K562 (cell line): Measurements from ENCODE around the gene CSNK2A1. TPM values are rescaled to one million over a fixed set of nuclear protein-coding genes. Genes with fewer than 3 reads are reported as not detected.

Experiments
- EHMT2 ChIP-seq: fragments of 450-650 bp; IDR thresholded peaks from 2 replicates; pipeline ENCODE4 v1.6.1; 2018; ENCODE audit warnings: antibody characterized with exemption
- MED1 ChIP-seq: sonication (generic); formaldehyde crosslinking; IDR thresholded peaks from 2 replicates; pipeline ENCODE4 v1.8.1; 2023; ENCODE audit warnings: missing genetic modification reagents, borderline replicate concordance
- RCOR1 ChIP-seq, 2 experiments: IDR thresholded peaks; 2 replicates each; pipeline ENCODE4 v1.6.1; 2012; ENCODE audit warnings: low read depth in 2 of 2, low read length in 2 of 2, borderline replicate concordance in 1 of 2, improper control_type of control experiment in 1 of 2
- SIX5 ChIP-seq, 2 experiments: IDR thresholded peaks; 2 replicates each; pipeline ENCODE4 v1.6.1; 2011; ENCODE audit warnings: low read length in 2 of 2, borderline replicate concordance in 1 of 2, low read depth in 1 of 2, mild to moderate bottlenecking in 1 of 2, moderate library complexity in 1 of 2; ENCODE audit not compliant: insufficient read depth in 1 of 2
- SMARCB1 ChIP-seq: IDR thresholded peaks from 2 replicates; pipeline ENCODE4 v1.6.1; 2011; ENCODE audit warnings: improper control_type of control experiment, low read depth; ENCODE audit not compliant: insufficient read length
- SREBF1 ChIP-seq: fragments of 150-350 bp; IDR thresholded peaks from 2 replicates; pipeline ENCODE4 v1.6.1; 2014; ENCODE audit warnings: antibody characterized with exemption, low read depth, low read length, borderline replicate concordance
- TBP ChIP-seq: optimal IDR thresholded peaks from 2 replicates; pipeline ENCODE3; 2011; ENCODE audit warnings: low read depth, low read length, improper control_type of control experiment
- ZBTB7A ChIP-seq: IDR thresholded peaks from 2 replicates; pipeline ENCODE4 v1.6.1; 2011; ENCODE audit warnings: low read depth, mild to moderate bottlenecking, low read length, moderate library complexity, borderline replicate concordance; ENCODE audit not compliant: control insufficient read depth
- ZC3H4 ChIP-seq: sonication (generic); formaldehyde crosslinking; IDR thresholded peaks from 2 replicates; pipeline ENCODE4 v1.9.0; 2021; ENCODE audit warnings: missing genetic modification reagents, borderline replicate concordance
- ZNF121 ChIP-seq: sonication (generic); formaldehyde crosslinking; conservative IDR thresholded peaks from 2 replicates; pipeline ENCODE4 v1.8.0; 2022; ENCODE audit warnings: missing genetic modification reagents
- ZNF124 ChIP-seq: sonication (generic); formaldehyde crosslinking; IDR thresholded peaks from 2 replicates; pipeline ENCODE4 v1.8.1; 2022; ENCODE audit warnings: missing genetic modification reagents
- ZNF212 ChIP-seq: fragments of 450-650 bp; formaldehyde crosslinking; IDR thresholded peaks from 2 replicates; pipeline ENCODE4 v1.4.0; 2020; ENCODE audit warnings: mild to moderate bottlenecking
- ZNF232 ChIP-seq: sonication (generic); formaldehyde crosslinking; IDR thresholded peaks from 2 replicates; pipeline ENCODE4 v1.8.0; 2022; ENCODE audit warnings: mild to moderate bottlenecking, missing genetic modification reagents
- polyA plus RNA-seq, 8 experiments: library from polyadenylated mRNA; depleted of rRNA in 4 of 8; stranded (reverse) in 5 of 8; unstranded in 3 of 8; fragments of >200 nt; fragmentation: Nextera tagmentation in 2 of 8; fragmentation: Illumina TruSeq in 1 of 8; extraction: Ambion mirVana in 2 of 8; extraction: Trizol in 1 of 8; gene quantifications; 2 replicates each; pipeline versions ENCODE4 v1.2.1 to v1.2.3, GENCODE V29; 2011 to 2014; ENCODE audit warnings: inconsistent platforms in 1 of 8, missing spikeins in 1 of 8
- total RNA-seq, 7 experiments: library from RNA; depleted of rRNA in 6 of 7; stranded (reverse); fragments of >200 nt in 6 of 7; fragmentation: Illumina TruSeq in 2 of 7; extraction: Trizol in 2 of 7; gene quantifications; 2 replicates each; pipeline versions ENCODE4 v1.2.1 to v1.2.3, GENCODE V29; 2011 to 2021; ENCODE audit warnings: low replicate concordance in 1 of 7
- TF ChIP-seq, protein P1 (sequence below), 3 experiments: IDR thresholded peaks in 2 of 3; conservative IDR thresholded peaks in 1 of 3; 2 replicates each; pipeline ENCODE4 v1.5.1; 2011 to 2012; ENCODE audit warnings: low read length in 3 of 3, mild to moderate bottlenecking in 3 of 3, control low read depth in 2 of 3, improper control_type of control experiment in 1 of 3, inconsistent platforms in 1 of 3, low read depth in 1 of 3, mixed read lengths in 1 of 3, moderate library complexity in 1 of 3; ENCODE audit not compliant: insufficient read depth in 2 of 3
- TF ChIP-seq, protein P2 (sequence below): fragments of 250-450 bp; sonication (Bioruptor Pico); IDR thresholded peaks from 2 replicates; pipeline ENCODE4 v1.4.0; 2020
- TF ChIP-seq, protein P3 (sequence below): sonication (generic); formaldehyde crosslinking; IDR thresholded peaks from 2 replicates; pipeline ENCODE4 v1.8.0; 2022; ENCODE audit warnings: missing genetic modification reagents, mild to moderate bottlenecking, moderate library complexity, borderline replicate concordance
- TF ChIP-seq, protein P4 (sequence below): sonication (generic); formaldehyde crosslinking; IDR thresholded peaks from 2 replicates; pipeline ENCODE4 v1.8.0; 2022; ENCODE audit warnings: mild to moderate bottlenecking, missing genetic modification reagents

The CSNK2A1 gene
- total and polyA plus RNA-seq, 9 of the 15 experiments (the other 6 are each of a cell fraction or from before 2014, with no cell fraction given): 71.0 to 251 (median 103) TPM

DNA sequence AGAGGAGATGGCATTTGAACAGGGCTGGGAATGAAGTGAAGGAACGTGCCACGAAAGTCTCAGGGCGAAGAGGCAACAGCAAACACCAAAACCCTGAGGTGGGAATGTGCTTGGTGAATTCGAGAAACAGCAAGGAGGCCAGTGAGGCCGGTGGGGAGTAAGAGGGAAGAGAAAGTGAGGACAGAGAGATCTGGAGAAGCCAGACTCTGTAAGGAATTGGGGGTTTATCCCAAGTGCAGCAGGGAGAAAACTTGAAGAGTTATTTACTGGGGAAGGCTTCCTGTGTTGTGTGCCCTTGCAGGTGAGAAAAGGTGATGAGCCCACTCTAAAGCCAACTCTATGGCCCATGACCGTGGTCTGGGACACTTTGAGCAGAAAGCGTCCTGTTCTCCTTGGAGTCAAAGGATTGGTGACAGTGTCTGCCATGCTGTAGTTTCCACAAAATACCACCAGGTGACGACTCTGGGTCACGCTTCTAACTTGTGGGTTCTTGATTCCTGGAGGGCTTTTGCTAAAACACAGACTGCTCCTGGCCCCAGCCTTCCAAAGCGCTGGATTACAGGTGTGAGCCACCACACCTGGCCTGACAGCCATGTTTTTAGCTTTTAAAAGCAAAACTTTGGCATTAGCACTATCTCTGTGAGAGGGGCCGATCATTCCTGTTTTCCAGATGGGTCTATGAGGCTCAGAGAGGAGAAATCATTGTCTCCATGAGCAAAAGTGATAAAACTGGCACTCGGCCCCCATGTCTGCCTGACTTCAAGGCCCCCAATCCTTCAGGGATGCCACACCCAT lies 18.0 kb upstream of the CSNK2A1 start (continued):
- TF ChIP-seq TBP: no peak
- no peak for TF ChIP-seq ZNF121 (CRISPR knock-in tag)
- TF ChIP-seq ZNF124 (CRISPR knock-in tag): no peak
- no peak for TF ChIP-seq ZNF212 (CRISPR knock-in tag)
- TF ChIP-seq, protein P1, sequence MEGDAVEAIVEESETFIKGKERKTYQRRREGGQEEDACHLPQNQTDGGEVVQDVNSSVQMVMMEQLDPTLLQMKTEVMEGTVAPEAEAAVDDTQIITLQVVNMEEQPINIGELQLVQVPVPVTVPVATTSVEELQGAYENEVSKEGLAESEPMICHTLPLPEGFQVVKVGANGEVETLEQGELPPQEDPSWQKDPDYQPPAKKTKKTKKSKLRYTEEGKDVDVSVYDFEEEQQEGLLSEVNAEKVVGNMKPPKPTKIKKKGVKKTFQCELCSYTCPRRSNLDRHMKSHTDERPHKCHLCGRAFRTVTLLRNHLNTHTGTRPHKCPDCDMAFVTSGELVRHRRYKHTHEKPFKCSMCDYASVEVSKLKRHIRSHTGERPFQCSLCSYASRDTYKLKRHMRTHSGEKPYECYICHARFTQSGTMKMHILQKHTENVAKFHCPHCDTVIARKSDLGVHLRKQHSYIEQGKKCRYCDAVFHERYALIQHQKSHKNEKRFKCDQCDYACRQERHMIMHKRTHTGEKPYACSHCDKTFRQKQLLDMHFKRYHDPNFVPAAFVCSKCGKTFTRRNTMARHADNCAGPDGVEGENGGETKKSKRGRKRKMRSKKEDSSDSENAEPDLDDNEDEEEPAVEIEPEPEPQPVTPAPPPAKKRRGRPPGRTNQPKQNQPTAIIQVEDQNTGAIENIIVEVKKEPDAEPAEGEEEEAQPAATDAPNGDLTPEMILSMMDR (IDR thresholded peaks at IDR 0.05 in 2 of 3, conservative IDR thresholded peaks at IDR 0.05 in 1 of 3; ENCODE audit: insufficient read depth in 2 of 3, low read depth in 1 of 3, low read length in 3 of 3): peak; percentile 89 to 96 (median 91)
- no peak for TF ChIP-seq SMARCB1
- TF ChIP-seq RCOR1 (IDR thresholded peaks at IDR 0.05; ENCODE audit: borderline replicate concordance in 1 of 2, low read depth in 2 of 2, low read length in 2 of 2): 0 out of 4 replicates have a peak, but pooled peaks of 1 of the 2 experiments have one; percentile 16
- TF ChIP-seq, protein P2, sequence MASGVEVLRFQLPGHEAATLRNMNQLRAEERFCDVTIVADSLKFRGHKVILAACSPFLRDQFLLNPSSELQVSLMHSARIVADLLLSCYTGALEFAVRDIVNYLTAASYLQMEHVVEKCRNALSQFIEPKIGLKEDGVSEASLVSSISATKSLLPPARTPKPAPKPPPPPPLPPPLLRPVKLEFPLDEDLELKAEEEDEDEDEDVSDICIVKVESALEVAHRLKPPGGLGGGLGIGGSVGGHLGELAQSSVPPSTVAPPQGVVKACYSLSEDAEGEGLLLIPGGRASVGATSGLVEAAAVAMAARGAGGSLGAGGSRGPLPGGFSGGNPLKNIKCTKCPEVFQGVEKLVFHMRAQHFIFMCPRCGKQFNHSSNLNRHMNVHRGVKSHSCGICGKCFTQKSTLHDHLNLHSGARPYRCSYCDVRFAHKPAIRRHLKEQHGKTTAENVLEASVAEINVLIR (CRISPR knock-in tag): no peak
- TF ChIP-seq, protein P3, sequence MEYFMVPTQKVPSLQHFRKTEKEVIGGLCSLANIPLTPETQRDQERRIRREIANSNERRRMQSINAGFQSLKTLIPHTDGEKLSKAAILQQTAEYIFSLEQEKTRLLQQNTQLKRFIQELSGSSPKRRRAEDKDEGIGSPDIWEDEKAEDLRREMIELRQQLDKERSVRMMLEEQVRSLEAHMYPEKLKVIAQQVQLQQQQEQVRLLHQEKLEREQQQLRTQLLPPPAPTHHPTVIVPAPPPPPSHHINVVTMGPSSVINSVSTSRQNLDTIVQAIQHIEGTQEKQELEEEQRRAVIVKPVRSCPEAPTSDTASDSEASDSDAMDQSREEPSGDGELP (CRISPR knock-in tag): peak; percentile 41; the same call in 1 of the 2 replicates
- TF ChIP-seq, protein P4, sequence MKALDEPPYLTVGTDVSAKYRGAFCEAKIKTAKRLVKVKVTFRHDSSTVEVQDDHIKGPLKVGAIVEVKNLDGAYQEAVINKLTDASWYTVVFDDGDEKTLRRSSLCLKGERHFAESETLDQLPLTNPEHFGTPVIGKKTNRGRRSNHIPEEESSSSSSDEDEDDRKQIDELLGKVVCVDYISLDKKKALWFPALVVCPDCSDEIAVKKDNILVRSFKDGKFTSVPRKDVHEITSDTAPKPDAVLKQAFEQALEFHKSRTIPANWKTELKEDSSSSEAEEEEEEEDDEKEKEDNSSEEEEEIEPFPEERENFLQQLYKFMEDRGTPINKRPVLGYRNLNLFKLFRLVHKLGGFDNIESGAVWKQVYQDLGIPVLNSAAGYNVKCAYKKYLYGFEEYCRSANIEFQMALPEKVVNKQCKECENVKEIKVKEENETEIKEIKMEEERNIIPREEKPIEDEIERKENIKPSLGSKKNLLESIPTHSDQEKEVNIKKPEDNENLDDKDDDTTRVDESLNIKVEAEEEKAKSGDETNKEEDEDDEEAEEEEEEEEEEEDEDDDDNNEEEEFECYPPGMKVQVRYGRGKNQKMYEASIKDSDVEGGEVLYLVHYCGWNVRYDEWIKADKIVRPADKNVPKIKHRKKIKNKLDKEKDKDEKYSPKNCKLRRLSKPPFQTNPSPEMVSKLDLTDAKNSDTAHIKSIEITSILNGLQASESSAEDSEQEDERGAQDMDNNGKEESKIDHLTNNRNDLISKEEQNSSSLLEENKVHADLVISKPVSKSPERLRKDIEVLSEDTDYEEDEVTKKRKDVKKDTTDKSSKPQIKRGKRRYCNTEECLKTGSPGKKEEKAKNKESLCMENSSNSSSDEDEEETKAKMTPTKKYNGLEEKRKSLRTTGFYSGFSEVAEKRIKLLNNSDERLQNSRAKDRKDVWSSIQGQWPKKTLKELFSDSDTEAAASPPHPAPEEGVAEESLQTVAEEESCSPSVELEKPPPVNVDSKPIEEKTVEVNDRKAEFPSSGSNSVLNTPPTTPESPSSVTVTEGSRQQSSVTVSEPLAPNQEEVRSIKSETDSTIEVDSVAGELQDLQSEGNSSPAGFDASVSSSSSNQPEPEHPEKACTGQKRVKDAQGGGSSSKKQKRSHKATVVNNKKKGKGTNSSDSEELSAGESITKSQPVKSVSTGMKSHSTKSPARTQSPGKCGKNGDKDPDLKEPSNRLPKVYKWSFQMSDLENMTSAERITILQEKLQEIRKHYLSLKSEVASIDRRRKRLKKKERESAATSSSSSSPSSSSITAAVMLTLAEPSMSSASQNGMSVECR (CRISPR knock-in tag): no peak
- no peak for TF ChIP-seq SIX5 (IDR thresholded peaks at IDR 0.05; ENCODE audit: borderline replicate concordance in 1 of 2, insufficient read depth in 1 of 2, low read depth in 1 of 2, low read length in 2 of 2)
- TF ChIP-seq EHMT2: no peak
- TF ChIP-seq SREBF1: no peak
- no peak for TF ChIP-seq ZC3H4 (CRISPR knock-in tag)
- TF ChIP-seq ZNF232 (CRISPR knock-in tag): no peak
- no peak for TF ChIP-seq ZBTB7A
- TF ChIP-seq MED1 (CRISPR knock-in tag): no peak
